Measurements from ENCODE around the gene APOBEC2.

Gene APOBEC2

GRCh38 chr6:41027799-41028560, 25.0 kb upstream of the APOBEC2 start:
- TF ChIP-seq CEBPB (IDR thresholded peaks at IDR 0.05) (no peak), EP300 (IDR thresholded peaks at IDR 0.05; ENCODE audit: borderline replicate concordance) (no peak), YY1 (IDR thresholded peaks at IDR 0.05; ENCODE audit: low read depth) (0 out of 2 replicates have a peak, but pooled peaks have one; percentile 4), MAX (IDR thresholded peaks at IDR 0.05) (peak; percentile 68), CREB1 (IDR thresholded peaks at IDR 0.05; ENCODE audit: low read depth) (no peak), RAD21 (IDR thresholded peaks at IDR 0.05; ENCODE audit: low read depth) (peak; percentile 91), TEAD4 (IDR thresholded peaks at IDR 0.05) (0 out of 2 replicates have a peak, but pooled peaks have one; percentile 10)

GRCh38 chr6:41028561-41029412, 24.2 kb upstream of the APOBEC2 start:
- TF ChIP-seq YY1 (IDR thresholded peaks at IDR 0.05; ENCODE audit: low read depth), result 0 out of 2 replicates have a peak, but pooled peaks have one; percentile 7
- TF ChIP-seq EP300 (IDR thresholded peaks at IDR 0.05; ENCODE audit: borderline replicate concordance), result no peak

- TF ChIP-seq CEBPB (IDR thresholded peaks at IDR 0.05) (no peak), TAF1 (IDR thresholded peaks at IDR 0.05; ENCODE audit: low read depth) (no peak), CREB1 (IDR thresholded peaks at IDR 0.05; ENCODE audit: low read depth) (no peak), RAD21 (IDR thresholded peaks at IDR 0.05; ENCODE audit: low read depth) (no peak), NFIC (IDR thresholded peaks at IDR 0.05) (no peak), TEAD4 (IDR thresholded peaks at IDR 0.05) (no peak), ZBTB7A (IDR thresholded peaks at IDR 0.05; ENCODE audit: low read depth) (no peak), EGR1 (IDR thresholded peaks at IDR 0.05) (no peak), FOXM1 (IDR thresholded peaks at IDR 0.05; ENCODE audit: borderline replicate concordance, low read depth) (no peak), USF1 (IDR thresholded peaks at IDR 0.05) (no peak), YY1 (IDR thresholded peaks at IDR 0.05; ENCODE audit: low read depth) (no peak), REST (IDR thresholded peaks at IDR 0.05; ENCODE audit: low read depth) (no peak)
Observed at GRCh38 chr6:41032830-41033229, 20.2 kb upstream of the APOBEC2 start.

GRCh38 chr6:41033776-41034175, 19.2 kb upstream of the APOBEC2 start:
- TF ChIP-seq MAX (IDR thresholded peaks at IDR 0.05) (no peak), REST (IDR thresholded peaks at IDR 0.05; ENCODE audit: low read depth) (no peak), TAF1 (IDR thresholded peaks at IDR 0.05; ENCODE audit: low read depth) (no peak)

- TF ChIP-seq MAX (IDR thresholded peaks at IDR 0.05) (peak; percentile 69), RAD21 (IDR thresholded peaks at IDR 0.05; ENCODE audit: low read depth) (no peak)
Observed at GRCh38 chr6:41036186-41036585, 16.8 kb upstream of the APOBEC2 start.

GRCh38 chr6:41036601-41037000, 16.4 kb upstream of the APOBEC2 start:
- TF ChIP-seq TAF1 (IDR thresholded peaks at IDR 0.05; ENCODE audit: low read depth) (no peak), MAX (IDR thresholded peaks at IDR 0.05) (no peak), EGR1 (IDR thresholded peaks at IDR 0.05) (no peak), CREB1 (IDR thresholded peaks at IDR 0.05; ENCODE audit: low read depth) (no peak), TEAD4 (IDR thresholded peaks at IDR 0.05) (no peak), YY1 (IDR thresholded peaks at IDR 0.05; ENCODE audit: low read depth) (no peak), FOXM1 (IDR thresholded peaks at IDR 0.05; ENCODE audit: borderline replicate concordance, low read depth) (no peak), USF1 (IDR thresholded peaks at IDR 0.05) (no peak), CEBPB (IDR thresholded peaks at IDR 0.05) (no peak), TCF12 (IDR thresholded peaks at IDR 0.05; ENCODE audit: low read depth) (no peak), RAD21 (IDR thresholded peaks at IDR 0.05; ENCODE audit: low read depth) (no peak), EP300 (IDR thresholded peaks at IDR 0.05; ENCODE audit: borderline replicate concordance) (no peak), NFIC (IDR thresholded peaks at IDR 0.05) (no peak), ZBTB7A (IDR thresholded peaks at IDR 0.05; ENCODE audit: low read depth) (no peak), REST (IDR thresholded peaks at IDR 0.05; ENCODE audit: low read depth) (no peak)

All from Ishikawa (cell line).